ENCODE results near the gene ZDHHC11B. TPM values are rescaled to one million over a fixed set of nuclear protein-coding genes. Genes with fewer than 3 reads are reported as not detected.

Gene ZDHHC11B
- polyA plus RNA-seq, 1 donor from 2014 or later: 9.9 TPM

Other genes starting within 250 kb of the ZDHHC11B start
- gene CEP72, start 172.4 kb downstream of the ZDHHC11B start, polyA plus RNA-seq: 5.9 and 7.0 TPM in 2 replicates
- 9.9 and 14.3 TPM in 2 replicates for gene TPPP, start 91.4 kb downstream of the ZDHHC11B start, polyA plus RNA-seq
- gene ZDHHC11, start 66.3 kb upstream of the ZDHHC11B start, polyA plus RNA-seq: 11.4 and 12.6 TPM in 2 replicates
- 50.4 and 51.3 TPM in 2 replicates for gene BRD9, start 108.1 kb upstream of the ZDHHC11B start, polyA plus RNA-seq
- 2.1 and 2.6 TPM in 2 replicates for gene TRIP13, start 108.2 kb upstream of the ZDHHC11B start, polyA plus RNA-seq
- gene NKD2, start 224.1 kb upstream of the ZDHHC11B start, polyA plus RNA-seq: 7.2 and 14.2 TPM in 2 replicates